Activated CD4-positive, alpha-beta T cell treated with anti-CD3 and anti-CD28 coated beads, Interleukin-2, amount 50 U/mL, for 1 hour (primary cell): ENCODE measurements around the gene B3GAT1.

ENCODE experiments used
- DNase-seq: peaks from one replicate; pipeline ENCODE4 v3.0.0-alpha.2; 2020

Gene B3GAT1

GRCh38 chr11:134407321-134407828, 4.7 kb downstream of the B3GAT1 start:
- no peak for DNase-seq

DNA sequence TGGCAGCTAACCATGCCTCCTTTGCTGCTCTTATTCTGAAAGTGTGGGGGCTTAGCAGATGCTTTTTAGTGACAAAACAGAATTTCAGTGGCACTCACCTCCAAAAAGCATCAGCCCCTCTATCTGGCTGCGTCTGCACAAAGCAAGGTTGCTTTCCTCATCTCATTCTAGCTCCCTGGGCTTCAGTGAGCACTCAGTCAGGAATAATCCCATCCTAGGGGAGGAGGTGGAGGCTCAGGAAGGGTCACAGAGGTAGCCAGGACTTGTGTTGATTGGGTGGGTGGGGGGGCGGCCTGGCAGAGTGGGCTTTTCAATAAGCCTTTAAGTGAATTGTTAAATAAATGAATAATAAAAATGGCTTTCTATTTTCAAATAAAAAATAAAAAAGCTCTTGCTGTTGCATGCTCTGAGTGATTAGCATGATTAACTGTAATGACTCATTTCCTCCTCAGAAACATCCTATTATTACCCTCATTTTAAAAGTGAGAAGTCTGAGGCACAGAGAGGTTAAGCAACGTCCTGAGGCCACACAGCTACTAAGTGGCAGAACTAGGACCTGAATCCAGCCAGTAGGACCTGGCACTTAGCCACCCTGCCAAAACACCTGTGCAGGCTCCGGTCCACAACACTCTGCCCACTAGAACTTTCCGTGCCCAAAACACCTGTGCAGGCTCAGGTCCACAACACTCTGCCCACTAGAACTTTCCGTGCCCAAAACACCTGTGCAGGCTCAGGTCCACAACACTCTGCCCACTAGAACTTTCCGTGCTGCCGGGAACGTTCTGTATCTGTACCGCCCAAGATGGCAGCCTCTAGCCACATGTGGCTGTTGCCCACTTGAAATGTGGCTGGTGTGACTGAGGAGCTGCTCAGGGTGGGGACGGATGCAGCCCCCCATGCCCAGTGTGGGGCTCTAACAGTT, 5.5 kb downstream of the B3GAT1 start:
- no peak for DNase-seq

DNA sequence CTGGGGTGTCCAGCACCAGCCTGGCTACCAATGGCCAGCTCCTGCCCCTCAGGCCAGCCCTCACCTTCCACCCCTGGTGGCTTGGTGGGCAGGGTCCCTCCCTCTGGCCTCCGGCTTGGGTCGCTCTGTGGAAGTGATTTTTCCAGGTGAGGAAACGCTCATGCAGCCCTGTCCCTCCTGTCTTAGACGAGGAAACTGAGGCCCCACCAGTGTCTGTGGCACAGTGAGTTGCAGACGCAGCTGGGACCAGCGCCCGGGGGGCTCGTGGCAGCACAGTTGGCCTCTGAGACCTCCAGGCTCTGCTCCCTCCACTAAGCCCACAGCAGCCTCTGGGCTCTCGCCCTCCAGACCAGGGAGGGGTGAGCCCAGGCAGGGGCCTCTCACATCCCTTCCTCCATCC, 6.2 kb downstream of the B3GAT1 start:
- DNase-seq, result no peak

DNA sequence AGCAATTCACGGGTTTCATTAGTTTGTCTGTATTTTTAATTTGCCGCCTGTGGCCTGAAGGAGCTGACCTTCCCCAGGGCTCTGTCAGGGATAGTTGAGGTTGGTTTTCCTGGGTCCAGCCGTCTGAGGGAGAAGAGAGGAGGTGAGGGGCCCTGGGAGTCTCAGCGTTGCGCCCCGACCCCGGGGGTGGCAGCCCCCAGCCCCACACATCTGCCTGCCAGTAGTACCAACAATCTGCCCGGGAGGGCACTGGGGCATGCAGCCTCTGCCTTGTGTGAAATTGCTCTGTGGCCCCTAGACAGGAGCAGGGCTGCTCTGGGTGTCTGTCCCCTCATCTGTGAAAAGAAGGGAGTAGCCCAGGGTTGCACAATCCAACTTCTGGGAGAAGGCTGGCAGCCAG, 6.6 kb downstream of the B3GAT1 start:
- no peak for DNase-seq

DNA sequence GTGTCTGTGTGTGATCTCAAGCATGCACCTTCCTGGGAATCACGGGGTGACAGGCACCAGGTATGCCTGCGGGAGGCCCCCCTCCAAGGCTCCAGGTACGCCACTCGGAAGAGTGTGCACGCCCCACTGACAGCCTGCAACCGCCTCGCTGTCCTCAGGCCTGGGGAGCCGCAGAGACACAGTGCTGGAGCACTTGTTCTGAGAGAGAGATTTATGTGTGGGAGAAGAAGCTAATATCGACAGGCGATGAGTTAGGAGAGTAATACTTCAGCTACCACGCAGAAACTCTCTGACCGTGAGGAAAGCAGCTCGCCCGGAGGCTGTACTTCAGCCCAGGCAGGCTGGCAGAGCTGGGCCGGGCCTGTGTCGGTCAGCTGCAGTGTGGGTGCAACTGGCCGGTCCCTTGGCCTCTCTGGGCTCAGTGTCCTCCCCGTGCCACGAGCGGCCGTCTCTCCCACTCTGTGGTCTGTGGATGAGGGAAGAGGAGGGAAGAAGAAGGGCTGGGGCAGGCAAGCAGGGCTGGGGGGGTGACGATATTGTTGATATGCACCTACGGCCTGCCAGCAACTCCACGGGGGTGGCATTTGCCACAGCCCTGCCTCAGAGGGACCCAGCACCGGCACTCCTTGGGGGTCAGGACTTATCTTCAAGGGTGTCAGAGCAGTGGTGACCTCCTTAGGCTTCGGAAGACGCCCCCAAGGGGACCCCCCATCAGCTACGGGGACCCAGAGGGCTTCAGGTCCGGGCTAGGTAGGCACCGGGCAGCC, 7.3 kb downstream of the B3GAT1 start:
- no peak for DNase-seq

GRCh38 chr11:134402910-134403309, 9.1 kb downstream of the B3GAT1 start:
- no peak for DNase-seq

GRCh38 chr11:134401825-134402809, 9.9 kb downstream of the B3GAT1 start:
- DNase-seq, result no peak

DNA sequence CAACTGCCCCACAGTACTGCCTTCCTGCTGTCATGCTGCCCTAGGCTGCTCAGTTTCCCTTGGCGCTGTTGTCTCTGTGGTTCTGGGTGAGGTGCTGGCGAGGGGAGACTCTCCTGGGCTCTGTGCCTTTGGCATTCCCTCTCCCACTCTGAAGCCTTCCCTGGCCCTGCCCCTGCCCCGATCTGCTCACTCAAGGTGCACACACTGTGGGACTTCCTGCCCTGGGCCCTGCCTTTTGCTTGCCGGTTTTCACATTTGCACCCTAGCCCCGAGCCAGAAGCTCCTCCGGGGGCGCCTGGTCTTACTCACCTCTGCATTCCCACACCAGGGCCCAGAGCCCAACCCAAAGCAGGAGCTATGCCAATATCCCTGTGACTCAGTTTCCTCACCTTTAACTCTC, 12.0 kb downstream of the B3GAT1 start:
- DNase-seq, result no peak

DNA sequence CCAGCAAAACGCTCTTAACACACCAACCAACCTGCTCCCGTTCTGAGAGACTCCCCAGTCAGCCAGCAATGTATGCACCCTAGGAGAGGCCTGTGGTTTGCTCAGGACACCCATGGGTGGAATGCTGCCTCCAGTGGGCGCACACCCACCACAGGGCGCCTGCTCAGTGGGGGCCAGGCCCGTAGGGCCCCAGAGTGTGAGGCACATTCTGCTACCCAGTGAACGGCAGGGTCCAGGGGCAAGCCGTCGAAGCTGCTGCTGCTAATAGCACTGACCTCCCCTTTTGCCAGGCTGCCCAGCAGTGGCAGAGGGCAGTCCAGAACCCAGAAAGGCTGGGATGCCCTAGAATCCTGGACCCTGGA, 12.8 kb downstream of the B3GAT1 start:
- no peak for DNase-seq

GRCh38 chr11:134398644-134399292, 13.3 kb downstream of the B3GAT1 start:
- no peak for DNase-seq

DNA sequence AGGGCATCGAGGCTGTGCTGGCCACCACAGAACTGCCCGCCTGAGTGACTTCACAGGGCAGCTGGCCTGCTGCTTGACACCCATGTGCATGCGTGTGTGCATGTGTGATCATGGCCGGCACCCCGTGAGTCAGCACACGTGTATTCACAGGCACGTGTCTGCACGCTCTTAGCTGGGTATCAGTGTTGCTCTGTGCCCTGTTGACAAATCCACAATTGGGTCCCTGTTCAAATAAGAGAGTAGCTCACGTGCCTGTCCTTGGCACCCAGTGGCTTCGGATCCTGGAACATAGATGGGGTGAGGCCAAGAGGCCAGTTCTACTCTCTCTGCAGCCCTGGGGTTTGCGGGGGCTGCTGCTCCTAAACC, 14.0 kb downstream of the B3GAT1 start:
- DNase-seq, result no peak

DNA sequence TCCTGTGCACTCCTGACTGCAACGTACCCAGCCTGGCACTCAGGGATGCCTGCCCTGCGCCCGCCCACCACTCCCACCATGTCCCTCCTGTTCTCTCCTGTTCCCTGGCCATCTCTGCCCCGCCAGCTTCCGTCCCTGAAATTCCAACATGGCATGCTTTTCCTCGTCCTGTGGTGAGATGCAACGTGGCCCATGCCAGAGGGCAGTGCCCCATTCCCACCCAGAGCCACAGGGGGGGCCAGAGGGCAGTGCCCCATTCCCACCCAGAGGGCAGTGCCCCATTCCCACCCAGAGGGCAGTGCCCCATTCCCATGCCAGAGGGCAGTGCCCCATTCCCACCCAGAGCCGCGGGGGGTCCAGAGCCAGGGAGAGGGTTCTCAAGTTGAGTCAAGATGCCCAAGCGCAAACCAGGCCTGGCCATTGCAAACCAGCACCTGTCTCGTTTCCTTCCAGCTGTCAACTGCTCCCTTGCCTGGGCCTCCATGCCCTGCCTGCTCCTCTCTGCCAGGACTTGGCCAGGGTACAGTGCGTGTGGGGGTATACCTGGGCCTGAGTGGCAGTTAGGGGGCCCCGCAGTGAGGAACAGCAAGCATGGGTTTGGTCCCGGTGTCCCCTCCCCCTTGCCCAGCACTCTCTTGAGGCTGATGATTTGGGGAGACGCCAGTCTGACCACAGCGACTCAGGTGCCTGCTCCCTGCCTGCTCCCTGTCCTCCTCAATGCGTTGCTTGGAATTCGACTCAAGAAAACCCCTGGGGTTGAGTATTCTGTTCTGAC, 14.6 kb downstream of the B3GAT1 start:
- no peak for DNase-seq

- no peak for DNase-seq
These were observed 17.0 kb downstream of the B3GAT1 start for GRCh38 chr11:134395002-134395401.

GRCh38 chr11:134394311-134394710, 17.7 kb downstream of the B3GAT1 start:
- no peak for DNase-seq

GRCh38 chr11:134393638-134394037, 18.4 kb downstream of the B3GAT1 start:
- no peak for DNase-seq

DNA sequence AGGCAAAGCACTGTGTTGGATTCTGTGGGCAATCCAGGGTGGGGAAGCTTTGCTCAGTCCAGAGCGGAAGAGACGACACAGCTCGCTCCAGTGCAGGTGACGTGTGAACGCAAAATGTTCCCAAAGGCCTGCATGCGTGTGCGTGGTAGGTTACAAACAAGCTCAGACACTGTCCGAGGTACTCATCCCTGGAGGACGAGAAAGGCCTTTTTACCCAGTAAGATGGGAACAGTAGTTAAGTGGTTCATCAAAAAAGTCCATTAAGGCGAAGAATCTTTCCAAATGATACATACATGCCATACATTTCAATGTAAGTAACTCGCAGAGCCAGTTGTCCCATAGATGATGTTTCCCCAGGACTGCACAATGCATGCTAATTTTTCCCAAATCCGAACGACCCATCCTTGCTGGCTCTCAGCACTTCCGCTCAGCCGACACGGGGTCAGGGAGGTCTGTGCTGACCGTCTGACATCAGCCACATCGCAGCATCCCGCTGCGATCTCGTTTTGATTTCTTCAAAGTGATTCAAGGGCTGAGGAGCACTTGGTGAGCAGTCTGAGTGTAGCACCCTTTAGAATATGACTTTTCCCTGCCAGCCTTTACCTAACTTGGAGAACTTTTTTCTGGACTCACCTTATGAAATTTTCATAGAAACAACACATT, 19.0 kb downstream of the B3GAT1 start:
- no peak for DNase-seq

- no peak for DNase-seq
These were observed 20.4 kb downstream of the B3GAT1 start for GRCh38 chr11:134391656-134392055.

- no peak for DNase-seq
These were observed 21.1 kb downstream of the B3GAT1 start for GRCh38 chr11:134390706-134391569.

GRCh38 chr11:134389464-134390180, 22.4 kb downstream of the B3GAT1 start:
- DNase-seq, result no peak
